K562 (cell line): ENCODE data around the gene SLC25A36. TPM values are rescaled to one million over a fixed set of nuclear protein-coding genes. Genes with fewer than 3 reads are reported as not detected.

Source experiments
- ATAC-seq: fragments of 200-7000 bp; cut with Tn5 transposase; 3 replicates; pipeline ENCODE4 v1.9.1; 2020; ENCODE audit warnings: moderate library complexity
- BruUV-seq: library from RNA; stranded (reverse); fragments of 400-500 nt; replicated peaks from 2 replicates; lab custom pipeline; 2021; lab: Mats Ljungman, UMichigan
- CTCF ChIA-PET: fragments of 300-600 bp; formaldehyde crosslinking; extraction: SDS; loops from one replicate; lab custom pipeline; 2021; ENCODE audit warnings: low intra/inter-chr PET ratio; lab: Yijun Ruan, JAX
- POLR2A ChIA-PET: fragments of 300-600, 350-650 bp; sonication (Branson Sonifier 250); formaldehyde crosslinking; extraction: SDS; loops from one replicate; lab custom pipeline; 2021; ENCODE audit warnings: antibody characterized with exemption, inconsistent platforms; lab: Yijun Ruan, JAX
- DNase-seq, 4 experiments: peaks; one replicate each; pipeline versions ENCODE4 v3.0.0 to v3.0.0-alpha.2; 2011 to 2018; ENCODE audit warnings: low spot score in 3 of 4, mixed read lengths in 3 of 4; ENCODE audit errors: extremely low read depth in 1 of 4
- FAIRE-seq: peaks from 2 replicates; lab custom pipeline; 2011; peaks lifted over from hg19 to GRCh38; lab: Jason Lieb, UNC
- H2AFZ ChIP-seq: 2 replicates; pipeline ENCODE4 v1.6.0; 2011; ENCODE audit warnings: low read depth, low read length, control low read depth, inconsistent platforms
- H3K27ac ChIP-seq: fragments of 200-600 bp; 3 replicates; pipeline ENCODE4 v1.8.0; 2011; ENCODE audit warnings: low read depth, mild to moderate bottlenecking, control low read depth, inconsistent platforms, low read length, moderate library complexity, mixed read lengths; ENCODE audit errors: extremely low read depth
- H3K27me3 ChIP-seq, 2 experiments: fragments of 300-600 bp in 1 of 2; 2 replicates in 1 of 2; 3 replicates in 1 of 2; pipeline versions ENCODE4 v1.6.0 to v1.8.0; 2011; ENCODE audit warnings: inconsistent platforms in 2 of 2, low read length in 2 of 2, mild to moderate bottlenecking in 1 of 2, mixed read lengths in 1 of 2, moderate library complexity in 1 of 2; ENCODE audit not compliant: control insufficient read depth in 2 of 2, insufficient read depth in 2 of 2
- H3K36me3 ChIP-seq: fragments of 300-600 bp; 3 replicates; pipeline ENCODE4 v1.8.0; 2011; ENCODE audit warnings: mild to moderate bottlenecking, low read length, inconsistent platforms; ENCODE audit not compliant: control insufficient read depth, insufficient read depth
- H3K4me1 ChIP-seq, 2 experiments: fragments of 200-600 bp in 1 of 2; replicated peaks in 1 of 2; 2 replicates in 1 of 2; 3 replicates in 1 of 2; pipeline versions ENCODE4 v1.5.1 to v1.8.0; 2011; ENCODE audit warnings: inconsistent platforms in 2 of 2, low read length in 2 of 2, mild to moderate bottlenecking in 1 of 2, mixed read lengths in 1 of 2, moderate library complexity in 1 of 2; ENCODE audit not compliant: control insufficient read depth in 2 of 2, insufficient read depth in 2 of 2
- H3K4me2 ChIP-seq: 2 replicates; pipeline ENCODE4 v1.6.1; 2011; ENCODE audit warnings: low read length, control low read depth, inconsistent platforms, mixed read lengths; ENCODE audit not compliant: insufficient read depth
- H3K4me3 ChIP-seq: fragments of 200-600 bp; sonication (generic), shearing (Covaris generic); 2 replicates; pipeline ENCODE4 v1.5.1; 2016; ENCODE audit warnings: control low read depth, inconsistent platforms
- H3K79me2 ChIP-seq: fragments of 200-600 bp; 3 replicates; pipeline ENCODE4 v1.8.0; 2011; ENCODE audit warnings: low read length, inconsistent platforms; ENCODE audit not compliant: control insufficient read depth, insufficient read depth
- H3K9ac ChIP-seq, 2 experiments: 2 replicates each; pipeline versions ENCODE4 v1.6.0 to v1.6.1; 2011; ENCODE audit warnings: low read depth in 2 of 2, low read length in 2 of 2, control low read depth in 1 of 2, inconsistent platforms in 1 of 2, mild to moderate bottlenecking in 1 of 2, mixed read lengths in 1 of 2; ENCODE audit not compliant: insufficient read depth in 1 of 2
- H3K9me1 ChIP-seq: one replicate; pipeline ENCODE4 v1.6.0; 2011; ENCODE audit warnings: inconsistent platforms, mild to moderate bottlenecking, low read length, moderate library complexity; ENCODE audit not compliant: control insufficient read depth, insufficient read depth
- H3K9me3 ChIP-seq: replicated peaks from 2 replicates; pipeline ENCODE4 v1.5.1; 2011; ENCODE audit warnings: low read depth, low read length, inconsistent platforms; ENCODE audit not compliant: control insufficient read depth, insufficient read depth
- H4K20me1 ChIP-seq: replicated peaks from 2 replicates; pipeline ENCODE4 v1.6.1; 2011; ENCODE audit warnings: low read length, inconsistent platforms, mixed read lengths; ENCODE audit not compliant: control insufficient read depth, insufficient read depth
- CEBPB ChIP-seq: fragments of 450-650 bp; IDR thresholded peaks from 2 replicates; pipeline ENCODE4 v1.6.1; 2016; ENCODE audit warnings: missing genetic modification characterization, missing compliant biosample characterization
- CEBPG ChIP-seq, 3 experiments: fragments of 200-800 bp in 1 of 3; sonication (Bioruptor generic) in 1 of 3; sonication (generic) in 1 of 3; formaldehyde crosslinking in 1 of 3; IDR thresholded peaks in 2 of 3; conservative IDR thresholded peaks in 1 of 3; 2 replicates each; pipeline versions ENCODE4 v1.6.1 to v1.8.0; 2016 to 2022; ENCODE audit warnings: missing compliant biosample characterization in 2 of 3, missing genetic modification characterization in 2 of 3, mild to moderate bottlenecking in 1 of 3, missing genetic modification reagents in 1 of 3
- EP400 ChIP-seq: fragments of 450-650 bp; IDR thresholded peaks from 2 replicates; pipeline ENCODE4 v1.6.1; 2017; ENCODE audit warnings: antibody characterized with exemption, mild to moderate bottlenecking, moderate library complexity
- ERF ChIP-seq: fragments of 450-650 bp; formaldehyde crosslinking; IDR thresholded peaks from 2 replicates; pipeline ENCODE4 v1.4.0; 2020; ENCODE audit warnings: mild to moderate bottlenecking, mixed read lengths
- WGBS: fragments of 100-300 bp; shearing (Covaris generic); methylation state at CpG from one replicate; pipeline ENCODE4 v1.1.6; 2016; ENCODE audit warnings: low coverage, mixed read lengths; ENCODE audit not compliant: insufficient coverage; ENCODE audit errors: missing lambda C conversion rate; 5-methylcytosine and 5-hydroxymethylcytosine counted together
- in situ Hi-C: fragments of 300-500 bp; cut with MboI; formaldehyde crosslinking; loops from 4 replicates; pipeline ENCODE4 v1.15.0; 2018; ENCODE audit warnings: inconsistent platforms, mixed read lengths
- intact Hi-C: fragments of 100-400 bp; cut with micrococcal nuclease; formaldehyde crosslinking; loops from 2 replicates; pipeline ENCODE4 v1.14.2; 2022
- polyA plus RNA-seq, 8 experiments: library from polyadenylated mRNA; depleted of rRNA in 4 of 8; stranded (reverse) in 5 of 8; unstranded in 3 of 8; fragments of >200 nt; fragmentation: Nextera tagmentation in 2 of 8; fragmentation: Illumina TruSeq in 1 of 8; extraction: Ambion mirVana in 2 of 8; extraction: Trizol in 1 of 8; gene quantifications; 2 replicates each; pipeline versions ENCODE4 v1.2.1 to v1.2.3, GENCODE V29; 2011 to 2014; ENCODE audit warnings: inconsistent platforms in 1 of 8, missing spikeins in 1 of 8
- total RNA-seq, 7 experiments: library from RNA; depleted of rRNA in 6 of 7; stranded (reverse); fragments of >200 nt in 6 of 7; fragmentation: Illumina TruSeq in 2 of 7; extraction: Trizol in 2 of 7; gene quantifications; 2 replicates each; pipeline versions ENCODE4 v1.2.1 to v1.2.3, GENCODE V29; 2011 to 2021; ENCODE audit warnings: low replicate concordance in 1 of 7

The SLC25A36 gene
- total and polyA plus RNA-seq, 9 of the 15 experiments (the other 6 are each of a cell fraction or from before 2014, with no cell fraction given) = 12.0 to 95.3 (median 43.3) TPM

- no peak for TF ChIP-seq EP400
- TF ChIP-seq CEBPG (CRISPR knock-in tag; IDR thresholded peaks at IDR 0.05) = no peak
- 0 out of 4 replicates have a peak, but pooled peaks of 1 of the 2 experiments have one; percentile 21 for TF ChIP-seq CEBPG (tag; conservative IDR thresholded peaks at IDR 0.05 in 1 of 2, IDR thresholded peaks at IDR 0.05 in 1 of 2)
- TF ChIP-seq CEBPB (tag) = peak; percentile 64
- TF ChIP-seq ERF (CRISPR knock-in tag) = no peak
- Histone ChIP-seq H3K4me1 (no peaks in the 10 kb centered on the region), H3K4me3 (no peak overlapping the region), H3K9me1 (no peaks in the 10 kb centered on the region), H3K9ac (no peak overlapping the region), H3K79me2 (no peaks in the 10 kb centered on the region), H3K27ac (no peak overlapping the region), H3K9me3 (no peaks in the 10 kb centered on the region), H4K20me1 (no peaks in the 10 kb centered on the region), H3K4me2 (no peak overlapping the region), H3K27me3 (peaks cover 0 to 7% of the 10 kb centered on the region in 2 experiments; a peak in 2 of 5 replicates), H2AFZ (no peak overlapping the region), H3K36me3 (no peaks in the 10 kb centered on the region)
- DNase-seq (no peak), FAIRE-seq (no peak), ATAC-seq (no peak)
- BruUV-seq = no TSS peak
- WGBS = 0% methylated on average over 3 of the region's 3 CpGs
- in situ Hi-C loops (no loop called here), intact Hi-C loops (loop anchor here (10.0 kb wide), 2 partner anchors 47 to 177 kb away; no protein-coding TSS in a partner anchor)
- CTCF ChIA-PET = no interaction called here
- POLR2A ChIA-PET = no interaction called here
Measured at GRCh38 chr3:140927279-140928069, 14.2 kb upstream of the SLC25A36 start.
